ENCODE results near the gene LRRC74A.
A peak's percentile ranks its signal among the peaks of the same experiment; 100 is the strongest.

The LRRC74A gene

GRCh38 chr14:76808011-76808410, 18.2 kb upstream of the LRRC74A start:
- H3K27me3 ChIP-seq (ENCODE audit: insufficient read depth, low read length, poor library complexity, severe bottlenecking), result no peaks in the 10 kb centered on the region
- TF ChIP-seq CTCF (conservative IDR thresholded peaks at IDR 0.05; ENCODE audit: low read length), result no peak
- no peak for TF ChIP-seq EZH2phosphoT487 (IDR thresholded peaks at IDR 0.05; ENCODE audit: borderline replicate concordance)
- no peaks in the 10 kb centered on the region for H3K9me2 ChIP-seq (replicated peaks; ENCODE audit: low read depth, low read length)
- H3K9ac ChIP-seq (ENCODE audit: low read depth, low read length, poor library complexity, severe bottlenecking), result no peak overlapping the region
- no peak overlapping the region for H2AFZ ChIP-seq (ENCODE audit: low read length)
- peaks cover 7% of the 10 kb centered on the region; the same call in 1 of the 2 replicates for H3K36me3 ChIP-seq (ENCODE audit: insufficient read depth, low read length)
- H3K9me3 ChIP-seq (ENCODE audit: insufficient read depth, low read depth, low read length), result no peaks in the 10 kb centered on the region
- no peaks in the 10 kb centered on the region for H3F3A ChIP-seq (ENCODE audit: low read depth)
- peaks cover 12% of the 10 kb centered on the region for H3K4me1 ChIP-seq (ENCODE audit: insufficient read depth, low read length, poor library complexity, severe bottlenecking)
- no peak overlapping the region for H3K4me3 ChIP-seq (ENCODE audit: low read length, poor library complexity, severe bottlenecking)
- H3K79me2 ChIP-seq (ENCODE audit: insufficient read depth, low read length), result peaks cover 6% of the 10 kb centered on the region; the same call in 1 of the 2 replicates
- H3K4me2 ChIP-seq (ENCODE audit: low read depth, low read length, poor library complexity, severe bottlenecking), result no peak overlapping the region
- no peaks in the 10 kb centered on the region for H4K20me1 ChIP-seq (ENCODE audit: insufficient read depth, low read length, poor library complexity, severe bottlenecking)

GRCh38 chr14:76808990-76809389, 17.2 kb upstream of the LRRC74A start:
- Histone ChIP-seq H3K4me2 (ENCODE audit: low read depth, low read length, poor library complexity, severe bottlenecking) (no peak overlapping the region), H3K9me2 (replicated peaks; ENCODE audit: low read depth, low read length) (no peaks in the 10 kb centered on the region), H3K36me3 (ENCODE audit: insufficient read depth, low read length) (peaks cover 6% of the 10 kb centered on the region; the same call in 1 of the 2 replicates), H3K27me3 (ENCODE audit: insufficient read depth, low read length, poor library complexity, severe bottlenecking) (no peaks in the 10 kb centered on the region), H2AFZ (ENCODE audit: low read length) (no peak overlapping the region), H3K4me3 (ENCODE audit: low read length, poor library complexity, severe bottlenecking) (no peak overlapping the region), H3K9ac (ENCODE audit: low read depth, low read length, poor library complexity, severe bottlenecking) (no peak overlapping the region), H3K79me2 (ENCODE audit: insufficient read depth, low read length) (peaks cover 6% of the 10 kb centered on the region; the same call in 1 of the 2 replicates), H3K9me3 (ENCODE audit: insufficient read depth, low read depth, low read length) (no peaks in the 10 kb centered on the region), H3K4me1 (ENCODE audit: insufficient read depth, low read length, poor library complexity, severe bottlenecking) (peaks cover 15% of the 10 kb centered on the region), H3F3A (ENCODE audit: low read depth) (no peaks in the 10 kb centered on the region), H4K20me1 (ENCODE audit: insufficient read depth, low read length, poor library complexity, severe bottlenecking) (no peaks in the 10 kb centered on the region)
- no peak for TF ChIP-seq EZH2phosphoT487 (IDR thresholded peaks at IDR 0.05; ENCODE audit: borderline replicate concordance)

GRCh38 chr14:76810525-76810924, 15.7 kb upstream of the LRRC74A start:
- peak overlapping the region; percentile 75 for H3K9ac ChIP-seq (ENCODE audit: low read depth, low read length, poor library complexity, severe bottlenecking)

More at GRCh38 chr14:76810525-76810924, 15.7 kb upstream of the LRRC74A start:
- H4K20me1 ChIP-seq (ENCODE audit: insufficient read depth, low read length, poor library complexity, severe bottlenecking), result no peaks in the 10 kb centered on the region
- H3K4me3 ChIP-seq (ENCODE audit: low read length, poor library complexity, severe bottlenecking), result peak overlapping the region; percentile 75
- peaks cover 6% of the 10 kb centered on the region; the same call in 1 of the 2 replicates for H3K79me2 ChIP-seq (ENCODE audit: insufficient read depth, low read length)
- TF ChIP-seq CTCF (conservative IDR thresholded peaks at IDR 0.05; ENCODE audit: low read length) (no peak), EZH2phosphoT487 (IDR thresholded peaks at IDR 0.05; ENCODE audit: borderline replicate concordance) (no peak)
- no peaks in the 10 kb centered on the region for H3F3A ChIP-seq (ENCODE audit: low read depth)
- H3K9me3 ChIP-seq (ENCODE audit: insufficient read depth, low read depth, low read length), result no peaks in the 10 kb centered on the region
- H3K4me1 ChIP-seq (ENCODE audit: insufficient read depth, low read length, poor library complexity, severe bottlenecking), result peaks cover 15% of the 10 kb centered on the region
- H2AFZ ChIP-seq (ENCODE audit: low read length), result peak overlapping the region; percentile 45; the same call in 1 of the 2 replicates
- H3K4me2 ChIP-seq (ENCODE audit: low read depth, low read length, poor library complexity, severe bottlenecking), result peak overlapping the region; percentile 84
- 0 out of 2 replicates have a peak, but pooled peaks cover 4% of the 10 kb centered on the region for H3K36me3 ChIP-seq (ENCODE audit: insufficient read depth, low read length)
- H3K27me3 ChIP-seq (ENCODE audit: insufficient read depth, low read length, poor library complexity, severe bottlenecking), result no peaks in the 10 kb centered on the region
- H3K9me2 ChIP-seq (replicated peaks; ENCODE audit: low read depth, low read length), result no peaks in the 10 kb centered on the region

All from Loucy (cell line).